PC-3 (cell line): ENCODE data around the gene FOSB.

Source experiments
- CTCF ChIP-seq: fragments of 300-600 bp; sonication (generic); conservative IDR thresholded peaks from 2 replicates; pipeline ENCODE4 v1.5.1; 2017; ENCODE audit warnings: antibody characterized with exemption, low read depth, mild to moderate bottlenecking, low read length
- EZH2 ChIP-seq: fragments of 300-600 bp; sonication (generic); IDR thresholded peaks from one replicate; pipeline ENCODE4 v1.6.1; 2017; ENCODE audit warnings: antibody characterized with exemption, mild to moderate bottlenecking, low read length; ENCODE audit not compliant: unreplicated experiment
- EZH2phosphoT487 ChIP-seq: fragments of 300-600 bp; sonication (generic); IDR thresholded peaks from 2 replicates; pipeline ENCODE4 v1.6.1; 2018; ENCODE audit warnings: mild to moderate bottlenecking, antibody characterized with exemption, low read length, borderline replicate concordance

DNA sequence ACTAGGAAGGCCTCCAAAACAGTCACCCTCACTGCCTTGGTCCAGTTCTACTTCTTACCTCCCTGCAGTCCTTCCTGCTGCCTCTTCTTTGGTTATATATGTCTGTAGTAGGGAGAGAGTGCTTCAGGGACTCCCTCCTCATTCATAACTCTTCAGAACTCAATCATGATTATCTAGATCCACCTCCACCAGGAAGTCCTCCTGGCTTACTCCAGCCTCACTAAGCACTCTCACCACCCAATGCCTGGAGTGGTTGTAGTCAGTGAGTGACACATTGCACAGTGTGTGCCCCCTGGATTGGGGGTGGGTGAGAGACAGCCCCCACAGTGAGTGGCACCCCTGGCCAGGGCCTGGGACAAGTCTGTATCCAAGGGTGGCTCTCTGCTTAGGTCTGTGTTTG lies 10.0 kb upstream of the FOSB start:
- TF ChIP-seq CTCF = no peak
- TF ChIP-seq EZH2 = no peak
- TF ChIP-seq EZH2phosphoT487 = no peak
